Stimulated activated CD8-positive, alpha-beta memory T cell treated with anti-CD3 and anti-CD28 coated beads, Interleukin-2, amount 100 ng/mL, for 48 hours (primary cell): ENCODE results near the gene DYNC1H1.

ENCODE experiments used
- DNase-seq, 2 donors: peaks; one replicate each; pipeline ENCODE4 v3.0.0-alpha.2; 2020; ENCODE audit warnings: low read depth in 2 of 2

The DYNC1H1 gene

DNA sequence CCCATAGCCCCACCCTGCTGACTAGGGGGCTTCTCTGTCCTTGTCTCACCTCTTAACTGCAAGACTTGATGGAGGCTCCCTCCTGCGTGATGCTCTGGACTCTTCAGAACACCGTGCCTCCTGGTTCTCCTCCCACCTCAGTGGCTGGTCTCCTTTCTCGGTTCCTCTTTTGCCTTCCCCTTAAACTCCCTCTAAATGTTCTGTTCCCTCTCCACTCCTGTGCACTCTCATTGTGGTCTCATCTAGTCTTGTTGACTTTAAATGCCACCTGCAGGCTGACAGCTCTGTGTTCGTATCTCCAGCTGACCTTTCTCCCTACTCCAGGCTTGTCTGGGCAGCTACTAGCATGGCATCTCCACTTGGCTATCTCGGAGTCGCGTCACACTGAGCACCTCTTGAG, 28.3 kb downstream of the DYNC1H1 start:
- DNase-seq, result no peak

DNA sequence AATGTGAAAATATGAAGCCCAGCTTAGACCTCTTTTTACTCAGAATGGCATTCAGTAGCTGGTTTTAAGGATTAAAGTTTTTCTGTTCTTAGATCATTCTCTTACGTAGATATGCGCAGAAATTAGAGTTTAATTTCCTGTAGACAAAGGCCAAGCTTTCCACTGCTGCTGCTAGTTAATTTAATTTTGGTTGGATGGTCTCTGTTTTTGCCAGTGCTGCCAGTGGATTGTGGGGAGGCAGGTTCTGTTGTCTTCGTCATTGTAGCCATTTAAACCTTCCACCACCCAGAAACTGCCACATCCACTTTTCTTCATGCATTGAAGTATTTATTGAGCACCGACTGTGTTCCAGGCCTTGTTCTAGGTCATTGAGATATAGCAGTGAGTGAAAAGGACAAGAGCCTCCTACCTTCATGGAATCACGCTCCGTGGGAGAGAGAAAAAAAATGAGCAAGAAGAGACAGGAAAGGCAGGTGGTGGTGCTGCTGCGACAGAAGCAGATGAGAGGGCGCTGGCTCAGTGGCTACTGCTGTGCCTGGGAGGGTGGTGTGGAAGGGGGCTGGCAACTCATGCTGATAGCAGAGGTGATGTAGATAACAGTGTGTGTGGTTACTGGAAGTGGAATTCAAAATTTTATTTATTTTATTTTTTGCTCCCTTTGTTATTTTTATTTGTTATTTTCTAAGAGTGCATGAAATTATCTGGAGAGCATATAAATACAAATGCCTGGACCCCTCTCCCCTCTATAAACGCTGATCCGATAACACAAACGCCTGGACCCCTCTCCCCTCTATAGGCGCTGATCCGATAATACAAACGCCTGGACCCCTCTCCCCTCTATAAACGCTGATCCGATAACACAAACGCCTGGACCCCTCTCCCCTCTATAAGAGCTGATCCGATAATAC, 33.3 kb downstream of the DYNC1H1 start:
- DNase-seq, result no peak

DNA sequence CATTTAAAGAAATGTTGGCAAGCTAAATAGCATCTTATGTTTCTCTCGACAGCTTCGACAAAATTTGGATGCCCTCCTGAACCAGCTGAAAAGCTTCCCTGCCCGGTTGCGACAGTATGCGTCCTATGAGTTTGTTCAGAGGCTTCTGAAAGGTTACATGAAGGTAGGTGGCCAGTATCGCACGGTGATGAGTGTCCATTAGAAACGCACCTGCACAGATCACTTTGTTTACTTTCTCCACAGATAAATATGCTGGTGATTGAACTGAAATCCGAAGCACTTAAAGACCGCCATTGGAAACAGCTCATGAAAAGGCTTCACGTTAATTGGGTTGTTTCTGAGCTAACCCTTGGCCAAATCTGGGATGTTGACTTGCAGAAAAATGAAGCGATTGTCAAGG, 36.5 kb downstream of the DYNC1H1 start:
- no peak for DNase-seq

DNA sequence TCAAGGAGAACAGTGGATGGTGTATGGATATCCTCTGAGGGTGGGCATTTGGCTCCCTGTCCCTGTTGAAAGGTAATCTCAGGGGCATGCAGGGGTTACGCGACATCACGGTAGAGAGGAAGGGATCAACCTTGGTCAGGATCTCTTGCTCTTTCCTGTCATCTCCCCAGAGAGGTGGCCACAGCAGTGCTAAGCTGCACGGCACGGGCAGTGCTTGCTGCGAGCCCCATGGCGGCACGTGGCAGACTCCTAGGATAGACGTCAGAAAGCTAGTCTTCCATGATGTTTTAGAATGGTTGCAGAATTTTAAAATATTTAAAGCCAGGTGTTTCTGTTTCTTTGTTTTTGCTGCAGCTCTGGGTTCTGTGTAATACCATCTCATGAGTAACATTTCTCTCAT, 41.0 kb downstream of the DYNC1H1 start:
- no peak for DNase-seq

DNA sequence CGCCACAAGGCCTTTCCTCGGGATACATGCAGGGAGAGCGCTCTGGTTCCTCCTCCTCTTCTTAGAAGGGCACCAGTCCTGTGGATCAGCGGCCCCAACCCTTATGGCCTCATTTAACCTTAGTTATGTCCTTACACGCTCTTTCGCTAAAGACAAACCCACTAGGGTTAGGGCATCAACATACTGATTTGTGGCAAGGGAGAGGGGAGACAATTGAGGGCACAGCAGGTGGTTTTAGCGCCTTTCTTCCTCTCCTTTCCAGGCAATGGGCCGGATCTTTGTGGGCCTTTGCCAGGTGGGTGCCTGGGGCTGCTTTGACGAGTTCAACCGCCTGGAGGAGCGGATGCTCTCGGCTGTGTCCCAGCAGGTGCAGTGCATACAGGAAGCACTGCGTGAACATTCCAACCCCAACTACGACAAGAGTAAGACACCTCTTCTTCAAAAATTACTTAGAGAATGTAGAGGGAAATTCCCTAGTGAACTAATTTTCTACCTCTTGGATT, 43.6 kb downstream of the DYNC1H1 start:
- DNase-seq, result no peak

DNA sequence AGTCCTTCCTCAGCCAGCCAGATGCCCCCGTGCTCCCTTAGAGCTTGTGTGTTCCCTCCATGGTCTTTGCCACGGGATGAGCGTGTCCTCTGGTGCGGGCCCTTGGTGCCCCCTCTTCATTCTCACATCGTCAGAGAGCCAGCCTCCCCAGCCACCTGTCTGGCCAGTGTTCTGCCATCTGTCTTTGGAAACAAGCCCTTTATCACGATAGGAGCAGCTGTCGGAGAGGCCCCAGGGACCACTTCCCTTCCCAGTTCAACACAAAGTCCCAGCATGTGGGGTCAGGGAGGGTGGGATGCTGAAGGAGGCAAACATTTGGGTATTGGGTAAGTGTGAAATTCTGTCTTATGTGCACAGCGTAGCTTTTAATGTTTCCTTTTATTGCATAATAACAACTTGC, 44.5 kb downstream of the DYNC1H1 start:
- DNase-seq, result no peak

DNA sequence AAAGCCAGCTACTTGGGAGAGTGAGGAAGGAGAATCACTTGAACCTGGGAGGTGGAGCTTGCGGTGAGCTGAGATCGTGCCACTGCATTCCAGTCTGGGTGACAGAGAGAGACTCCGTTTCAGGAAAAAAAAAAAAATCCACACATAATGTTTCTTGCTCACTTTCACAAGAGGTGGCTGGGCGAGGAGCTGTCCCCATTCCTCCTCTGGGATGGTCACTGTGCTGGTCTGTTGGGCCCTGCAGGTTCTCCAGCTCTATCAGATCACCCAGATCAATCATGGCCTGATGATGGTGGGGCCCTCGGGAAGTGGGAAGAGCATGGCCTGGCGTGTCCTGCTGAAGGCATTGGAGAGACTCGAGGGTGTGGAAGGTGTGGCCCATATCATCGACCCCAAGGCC, 47.3 kb downstream of the DYNC1H1 start:
- no peak for DNase-seq

DNA sequence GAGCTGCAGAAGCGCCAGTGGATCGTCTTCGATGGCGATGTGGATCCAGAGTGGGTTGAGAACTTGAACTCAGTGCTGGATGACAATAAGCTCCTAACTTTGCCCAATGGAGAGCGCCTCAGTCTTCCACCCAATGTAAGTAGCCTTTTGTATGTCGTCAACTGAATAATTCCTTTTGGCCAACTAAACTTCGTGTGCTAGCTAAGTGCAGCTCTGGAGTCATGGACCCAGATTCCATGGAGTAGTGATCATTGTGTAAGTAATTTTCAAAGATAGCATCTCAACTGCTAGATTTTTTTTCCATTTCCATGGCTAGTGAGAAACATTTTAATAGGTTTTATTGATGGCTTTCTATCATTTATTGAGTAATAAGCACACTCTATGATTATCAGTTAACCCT, 48.0 kb downstream of the DYNC1H1 start:
- no peak for DNase-seq

DNA sequence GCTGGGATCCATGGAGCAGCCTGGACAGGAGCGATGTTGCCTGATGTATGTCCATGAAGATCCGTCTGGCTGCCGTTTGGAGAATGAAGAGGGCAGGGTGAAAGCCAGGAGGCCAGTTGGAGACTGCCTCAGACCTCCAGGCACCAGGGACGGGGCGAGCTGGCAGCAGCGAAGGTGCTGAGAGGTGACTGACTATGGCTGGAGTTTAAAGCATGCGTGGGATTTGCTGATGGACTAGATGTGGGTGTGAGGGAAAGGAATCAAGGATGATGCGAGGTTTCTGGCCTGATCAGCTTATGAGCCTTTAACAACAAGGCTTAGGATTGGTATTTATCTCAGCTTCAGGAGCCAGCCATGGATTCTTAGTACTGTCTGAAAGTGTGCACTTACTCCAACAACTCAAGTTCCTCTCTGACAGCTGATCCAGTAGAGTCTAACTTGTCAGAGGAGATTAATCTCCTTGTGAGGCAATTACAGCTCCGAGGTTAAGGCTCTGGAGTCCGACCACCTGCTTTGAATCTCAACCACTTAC, 49.4 kb downstream of the DYNC1H1 start:
- DNase-seq, result no peak

DNA sequence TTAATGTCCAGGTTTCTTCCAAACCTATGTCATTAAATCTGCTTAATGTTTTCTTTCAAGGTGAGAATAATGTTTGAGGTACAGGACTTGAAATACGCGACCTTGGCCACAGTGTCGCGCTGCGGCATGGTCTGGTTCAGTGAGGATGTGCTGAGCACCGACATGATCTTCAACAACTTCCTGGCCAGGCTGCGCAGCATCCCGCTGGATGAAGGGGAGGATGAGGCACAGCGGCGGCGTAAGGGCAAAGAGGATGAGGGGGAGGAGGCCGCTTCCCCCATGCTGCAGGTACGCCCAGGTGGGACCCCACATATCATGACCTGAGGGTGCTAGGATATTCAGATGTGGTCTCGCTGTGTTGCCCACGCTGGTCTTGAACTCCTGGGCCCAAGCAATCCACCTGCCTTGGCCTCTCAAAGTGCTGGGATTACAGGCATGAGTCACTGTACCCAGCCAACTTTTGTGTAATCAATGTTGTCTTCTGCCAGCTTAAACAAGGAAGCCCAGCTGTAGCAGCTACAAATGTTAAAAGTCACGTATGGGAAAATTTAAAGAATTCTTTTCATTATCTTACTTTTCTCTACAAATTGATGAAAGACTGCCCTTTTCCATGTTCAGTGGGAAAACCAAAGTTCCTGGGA, 50.8 kb downstream of the DYNC1H1 start:
- no peak for DNase-seq

DNA sequence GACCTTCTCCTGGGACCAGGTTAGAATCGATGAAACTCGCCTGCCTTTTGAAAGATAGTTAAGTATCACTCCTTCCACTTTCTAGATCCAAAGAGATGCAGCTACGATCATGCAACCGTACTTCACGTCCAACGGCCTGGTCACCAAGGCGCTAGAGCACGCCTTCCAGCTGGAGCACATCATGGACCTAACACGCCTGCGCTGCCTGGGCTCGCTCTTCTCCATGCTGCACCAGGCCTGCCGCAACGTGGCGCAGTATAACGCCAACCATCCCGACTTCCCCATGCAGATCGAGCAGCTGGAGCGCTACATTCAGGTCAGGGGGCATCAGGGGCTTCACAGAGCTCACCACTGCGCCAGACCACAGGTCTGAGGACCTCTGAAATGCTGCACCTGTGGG, 51.4 kb downstream of the DYNC1H1 start:
- no peak for DNase-seq

DNA sequence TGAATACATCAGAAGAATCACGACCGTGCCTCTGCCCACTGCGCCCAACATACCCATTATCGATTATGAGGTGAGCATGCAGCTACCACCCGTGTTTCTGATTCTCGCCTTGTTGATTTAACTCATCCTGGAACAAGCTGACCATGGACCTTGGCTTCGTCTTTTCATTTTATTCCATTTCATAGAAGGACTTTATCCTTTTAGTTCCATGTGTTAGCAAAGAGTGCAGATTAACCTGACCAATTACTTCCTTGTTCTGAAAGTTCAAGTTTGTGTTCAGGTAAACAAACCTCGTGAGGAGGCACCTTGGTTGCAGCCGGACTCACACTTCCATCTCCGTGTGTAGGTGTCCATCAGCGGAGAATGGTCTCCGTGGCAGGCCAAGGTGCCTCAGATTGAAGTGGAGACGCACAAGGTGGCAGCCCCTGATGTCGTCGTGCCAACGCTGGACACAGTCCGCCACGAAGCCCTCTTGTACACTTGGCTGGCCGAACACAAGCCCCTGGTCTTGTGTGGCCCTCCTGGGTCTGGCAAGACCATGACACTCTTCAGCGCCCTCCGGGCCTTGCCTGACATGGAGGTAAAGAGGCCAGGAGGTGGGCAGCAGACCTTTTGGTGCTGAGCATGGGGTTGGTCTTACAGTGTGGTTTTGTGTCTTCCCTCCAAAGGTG, 52.2 kb downstream of the DYNC1H1 start:
- no peak for DNase-seq

DNA sequence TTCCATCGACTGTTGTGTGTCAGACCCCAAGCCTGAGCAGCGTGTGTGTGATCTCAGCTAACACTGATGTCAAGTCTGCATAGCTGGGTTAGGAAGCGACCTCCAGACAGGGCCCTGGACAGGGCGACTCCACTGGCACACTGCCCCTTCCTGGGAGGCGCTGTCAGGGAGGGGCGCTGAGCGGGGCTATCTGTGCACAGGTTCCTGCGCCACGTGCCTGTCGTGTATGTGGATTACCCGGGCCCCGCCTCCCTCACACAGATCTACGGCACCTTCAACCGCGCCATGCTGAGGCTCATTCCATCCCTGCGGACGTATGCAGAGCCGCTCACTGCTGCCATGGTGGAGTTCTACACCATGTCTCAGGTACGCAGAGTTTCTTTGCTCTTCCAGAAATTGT, 53.9 kb downstream of the DYNC1H1 start:
- no peak for DNase-seq

DNA sequence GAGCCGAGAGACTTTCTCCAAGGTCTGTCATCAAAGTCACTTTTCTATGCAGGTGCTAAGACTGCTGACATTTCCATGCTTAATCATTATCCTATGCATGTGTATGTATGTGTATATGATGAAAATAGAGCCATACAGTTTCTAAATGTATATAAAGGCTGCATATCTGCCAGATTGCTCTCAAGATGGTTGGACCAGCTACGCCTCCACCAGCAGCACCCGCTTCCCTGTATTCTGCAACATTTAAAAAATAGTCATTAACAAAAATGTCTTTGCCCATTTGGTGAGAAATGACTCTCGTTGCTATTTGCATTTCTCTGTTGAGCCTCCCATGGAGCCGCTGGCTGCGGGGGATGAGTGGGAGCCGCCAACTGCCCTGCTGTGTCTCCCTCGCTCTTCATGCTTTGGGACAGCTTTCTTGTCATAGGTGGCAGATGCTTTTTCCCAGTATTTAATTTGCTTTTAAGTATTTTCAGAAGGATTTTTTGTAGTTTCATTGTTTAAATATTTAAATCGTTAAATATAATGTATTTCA, 54.7 kb downstream of the DYNC1H1 start:
- no peak for DNase-seq

DNA sequence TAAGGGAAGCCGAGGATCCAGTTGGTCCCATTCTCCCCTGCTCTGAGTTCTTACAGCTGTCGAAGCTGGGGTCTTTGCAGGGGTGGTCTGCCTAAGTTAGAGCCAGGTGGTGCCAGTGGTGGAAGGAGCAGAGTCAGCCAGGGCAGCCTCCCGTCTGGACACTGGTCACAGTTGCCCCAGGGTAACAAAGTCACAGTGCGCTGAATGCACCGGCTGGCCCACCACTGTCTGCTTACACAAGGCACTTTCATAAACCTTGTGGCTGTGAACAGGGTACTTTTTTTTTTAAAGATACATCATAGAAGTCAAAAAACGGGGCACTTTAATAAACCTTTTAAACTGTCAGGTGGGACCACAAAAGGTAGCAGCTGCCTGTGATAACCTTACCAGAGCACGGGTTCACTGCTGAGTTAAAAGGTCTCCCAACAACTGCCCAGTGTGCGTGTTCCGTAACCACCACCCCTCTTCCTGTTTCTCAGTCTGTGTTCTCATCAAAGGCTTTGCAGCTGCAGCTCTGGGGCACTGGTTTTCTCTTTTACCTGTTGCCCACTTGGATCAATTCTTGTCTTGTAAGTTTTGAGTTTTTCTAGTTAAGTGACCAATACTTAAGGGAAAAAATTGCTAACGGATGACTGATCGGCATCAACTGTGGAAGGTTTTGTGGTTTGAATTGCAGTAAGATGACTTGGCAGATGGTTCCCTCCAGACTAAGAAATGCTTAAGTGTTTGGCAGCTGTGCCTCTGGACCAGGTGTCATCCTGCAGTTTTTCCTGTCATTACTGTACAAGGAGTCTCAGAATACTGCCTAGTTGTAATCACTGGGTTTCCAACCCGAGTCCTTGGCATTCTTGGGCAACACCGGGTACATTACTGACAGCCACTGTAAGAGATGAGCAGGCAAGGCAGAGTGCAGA, 55.9 kb downstream of the DYNC1H1 start:
- DNase-seq, result peak; percentile 26 to 41

DNA sequence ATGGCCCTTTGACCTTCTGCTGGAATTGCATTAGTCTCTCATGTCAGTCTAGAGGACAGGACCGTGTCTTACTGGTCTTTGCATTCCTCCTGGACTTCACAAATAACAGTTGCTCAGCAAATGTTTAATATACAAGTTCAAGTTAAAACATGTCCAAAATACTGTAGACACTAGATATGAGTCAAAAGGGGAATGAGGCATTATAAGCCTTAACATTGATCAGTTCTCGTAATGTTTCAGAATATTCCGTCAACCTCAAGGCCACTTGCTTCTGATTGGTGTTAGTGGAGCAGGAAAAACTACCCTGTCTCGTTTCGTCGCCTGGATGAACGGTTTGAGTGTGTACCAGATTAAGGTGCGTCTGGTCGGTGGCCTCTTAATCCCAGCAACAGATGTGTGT, 62.6 kb downstream of the DYNC1H1 start:
- no peak for DNase-seq

DNA sequence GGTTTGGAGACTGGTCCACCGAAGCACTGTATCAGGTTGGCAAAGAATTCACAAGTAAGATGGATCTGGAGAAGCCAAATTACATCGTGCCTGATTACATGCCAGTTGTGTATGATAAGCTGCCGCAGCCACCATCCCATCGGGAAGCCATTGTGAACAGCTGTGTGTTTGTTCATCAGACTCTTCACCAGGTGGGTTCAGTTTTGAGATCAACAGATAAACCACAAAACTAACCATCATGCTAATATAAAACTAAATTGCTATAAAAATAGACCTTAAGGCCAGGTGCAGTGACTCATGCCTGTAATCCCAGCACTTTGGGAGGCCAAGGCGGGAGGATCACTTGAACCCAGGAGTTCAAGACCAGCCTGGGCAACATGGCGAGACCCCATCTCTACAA, 63.6 kb downstream of the DYNC1H1 start:
- DNase-seq, result no peak

DNA sequence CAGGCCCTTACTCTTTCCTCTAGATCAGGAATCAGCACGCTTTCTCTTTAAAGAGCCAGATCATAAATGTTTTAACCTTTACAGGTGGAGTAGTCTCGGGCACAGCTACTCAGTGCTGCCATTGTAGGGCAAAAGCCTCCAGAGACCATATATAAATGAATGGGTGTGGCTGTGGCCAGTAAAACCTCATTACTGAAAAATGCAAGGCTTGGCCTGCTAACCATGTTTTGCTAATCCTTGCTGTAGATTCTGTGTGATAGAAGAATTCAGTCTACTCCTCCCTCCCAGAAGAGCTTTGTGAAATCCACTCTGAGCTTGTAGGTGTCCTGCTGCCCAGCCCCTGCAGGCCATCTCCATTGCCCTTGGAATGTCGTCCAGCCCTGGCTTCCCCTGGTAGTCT, 64.4 kb downstream of the DYNC1H1 start:
- no peak for DNase-seq

DNA sequence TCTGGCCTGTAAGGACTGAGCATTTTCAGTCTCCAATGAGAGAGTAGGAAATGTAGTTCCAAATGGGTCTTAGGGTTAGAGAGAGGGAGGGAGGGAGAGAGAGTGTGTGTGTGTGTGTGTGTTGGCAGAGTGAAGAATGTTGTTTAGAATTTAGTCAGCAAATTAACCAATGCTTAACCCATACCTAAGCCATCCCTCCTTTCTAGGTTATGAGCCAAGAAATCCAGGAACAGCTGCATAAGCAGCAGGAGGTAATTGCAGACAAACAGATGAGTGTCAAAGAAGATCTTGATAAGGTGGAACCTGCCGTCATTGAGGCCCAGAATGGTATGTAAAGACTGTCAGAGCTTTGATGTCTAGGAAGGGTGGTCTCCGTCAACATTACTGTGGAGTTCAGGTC, 65.6 kb downstream of the DYNC1H1 start:
- no peak for DNase-seq

DNA sequence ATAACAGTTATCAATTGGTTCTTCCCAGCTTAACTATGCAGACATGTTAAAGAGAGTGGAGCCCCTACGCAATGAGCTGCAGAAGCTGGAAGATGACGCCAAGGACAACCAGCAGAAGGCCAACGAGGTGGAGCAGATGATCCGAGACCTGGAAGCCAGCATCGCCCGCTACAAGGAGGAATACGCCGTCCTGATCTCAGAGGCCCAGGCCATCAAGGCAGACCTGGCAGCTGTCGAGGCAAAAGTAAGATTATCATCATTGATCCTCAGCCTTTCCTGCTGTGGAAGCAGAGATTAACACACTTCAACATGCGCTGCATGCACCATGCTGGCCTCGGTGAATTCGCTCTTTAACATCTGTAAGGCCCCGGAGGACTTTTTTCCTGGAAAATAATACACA, 68.9 kb downstream of the DYNC1H1 start:
- DNase-seq, result no peak

DNA sequence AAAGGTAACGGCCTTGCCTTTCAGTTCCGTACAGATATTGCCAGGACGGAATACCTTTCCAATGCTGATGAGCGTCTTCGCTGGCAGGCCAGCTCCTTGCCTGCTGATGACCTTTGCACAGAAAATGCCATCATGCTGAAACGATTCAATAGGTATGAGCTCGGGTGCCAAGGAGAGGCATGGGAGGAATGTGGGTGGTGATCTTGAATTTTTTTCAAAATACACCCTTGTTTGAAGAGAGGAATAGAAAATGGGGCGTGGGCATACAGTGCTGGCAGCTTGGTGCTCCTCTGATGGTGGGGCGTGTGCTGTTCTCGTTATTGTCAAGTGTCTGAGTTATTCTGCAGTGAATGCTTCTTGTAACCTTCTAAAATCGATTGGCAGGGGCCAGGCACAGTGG, 69.9 kb downstream of the DYNC1H1 start:
- no peak for DNase-seq
